Stomach (tissue), 9 donors: ENCODE measurements around the gene PNRC2. TPM values are rescaled to one million over a fixed set of nuclear protein-coding genes. Genes with fewer than 3 reads are reported as not detected.
A peak's percentile ranks its signal among the peaks of the same experiment; 100 is the strongest.
"Not testable (repeated sequence)": the region's sequence is repeated elsewhere in the genome, so short reads cannot be mapped to it uniquely, and the experiment has no call there.

ENCODE experiments used
- DNase-seq, 2 donors: peaks; one replicate each; pipeline versions ENCODE4 v3.0.0 to v3.0.0-alpha.2; 2013 to 2019
- H3K27ac ChIP-seq, 5 donors: fragments of 200-600 bp in 4 of 5; sonication (generic) in 4 of 5; one replicate each; pipeline ENCODE4 v1.5.1; 2013 to 2019; ENCODE audit warnings: mild to moderate bottlenecking in 1 of 5, moderate library complexity in 1 of 5
- H3K27me3 ChIP-seq, 3 donors: fragments of 200-600 bp; sonication (generic); one replicate each; pipeline ENCODE4 v1.5.1; 2017 to 2019; ENCODE audit warnings: mixed run types in 1 of 3
- H3K36me3 ChIP-seq, 4 donors: fragments of 200-600 bp; sonication (generic); 1 replicate in 3 of 4; 2 replicates in 1 of 4; pipeline ENCODE4 v1.5.1; 2016 to 2019
- H3K4me1 ChIP-seq, 4 donors: fragments of 200-600 bp; sonication (generic); one replicate each; pipeline ENCODE4 v1.5.1; 2016 to 2019
- H3K4me3 ChIP-seq, 4 donors: fragments of 200-600 bp; sonication (generic) in 3 of 4; one replicate each; pipeline ENCODE4 v1.5.1; 2016 to 2019; ENCODE audit warnings: mild to moderate bottlenecking in 1 of 4
- H3K9me3 ChIP-seq, 4 donors: fragments of 200-600 bp; sonication (generic); one replicate each; pipeline ENCODE4 v1.5.1; 2016 to 2019
- CTCF ChIP-seq, 7 experiments: fragments of 450-650 bp in 4 of 7; fragments of 200-600 bp in 3 of 7; sonication (generic) in 3 of 7; IDR thresholded peaks; one replicate each; pipeline ENCODE4 v1.5.1; 2016 to 2019; ENCODE audit warnings: antibody characterized with exemption in 7 of 7, control low read depth in 2 of 7, mild to moderate bottlenecking in 1 of 7
- EP300 ChIP-seq: sonication (generic); formaldehyde crosslinking; IDR thresholded peaks from one replicate; pipeline ENCODE4 v1.6.1; 2017; ENCODE audit warnings: antibody characterized with exemption
- POLR2A ChIP-seq, 4 donors: fragments of 450-650 bp; IDR thresholded peaks; one replicate each; pipeline ENCODE4 v1.6.1; 2016; ENCODE audit warnings: antibody characterized with exemption in 4 of 4, control low read depth in 2 of 4, mild to moderate bottlenecking in 1 of 4, moderate library complexity in 1 of 4
- POLR2AphosphoS5 ChIP-seq, 3 donors: sonication (generic); formaldehyde crosslinking; IDR thresholded peaks; one replicate each; pipeline ENCODE4 v1.6.1; 2016; ENCODE audit warnings: antibody characterized with exemption in 3 of 3
- WGBS, 5 donors: extraction: QIAGEN DNeasy Blood & Tissue Kit in 3 of 5; methylation state at CpG; one replicate each; pipeline versions ENCODE4 v1.1.5 to v1.1.7; 2013 to 2018; 5-methylcytosine and 5-hydroxymethylcytosine counted together
- intact Hi-C: fragments of 100-400 bp; cut with DNase I; formaldehyde crosslinking; loops from one replicate; pipeline ENCODE4 v1.15.1; 2023; ENCODE audit warnings: low total_unique reads
- polyA plus RNA-seq, 3 donors: library from polyadenylated mRNA; stranded (reverse); fragments of 200-250 nt; gene quantifications; one replicate each; pipeline ENCODE4 v1.2.3, GENCODE V29; 2013
- small RNA-seq, 4 donors: library from RNA; depleted of rRNA; stranded (forward); fragments of <200 nt; gene quantifications; one replicate each; pipeline ENCODE3, GENCODE V24; 2016
- total RNA-seq, 5 donors: library from RNA; depleted of rRNA; stranded (reverse); fragments of >200 nt; gene quantifications; one replicate each; pipeline versions ENCODE4 v1.1.0 to v1.2.3, GENCODE V29; 2014 to 2016
- donor health status: healthy with polysubstance abuse.
- donor health status: Bipolar disorder and iron deficiency.
- donor health status: healthy.

PNRC2 gene
- total and polyA plus RNA-seq, 8 donors, result 38.5 to 181 (median 67.4) TPM

- Histone ChIP-seq H3K27ac (no peak overlapping the region), H3K4me1 (peaks cover 0 to 22% (median 12%) of the 10 kb centered on the region in 4 donors), H3K4me3 (no peak overlapping the region), H3K36me3 (no peaks in the 10 kb centered on the region), H3K9me3 (no peaks in the 10 kb centered on the region), H3K27me3 (no peaks in the 10 kb centered on the region)
- WGBS, 5 donors, result 75 to 92% (median 91%) methylated on average over 1 of the region's 1 CpG
- DNase-seq, result peak in 1 of 2 donors; percentile 53
- TF ChIP-seq POLR2A (IDR thresholded peaks at IDR 0.05), result no peak
- TF ChIP-seq POLR2AphosphoS5 (IDR thresholded peaks at IDR 0.05), result no peak
- no peak for TF ChIP-seq EP300
- no peak for TF ChIP-seq CTCF (IDR thresholded peaks at IDR 0.05)
- intact Hi-C loops, result no loop called here
Observed at GRCh38 chr1:24009406-24009805, 49.8 kb downstream of the PNRC2 start.

GRCh38 chr1:24010650-24011049, 51.0 kb downstream of the PNRC2 start:
- peaks cover 4 to 31% (median 17%) of the 10 kb centered on the region in 4 donors for H3K4me1 ChIP-seq

GRCh38 chr1:24012878-24013277, 53.2 kb downstream of the PNRC2 start:
- H3K27me3 ChIP-seq, H3K9me3 ChIP-seq, H3K36me3 ChIP-seq, DNase-seq, intact Hi-C loops, H3K4me3 ChIP-seq: not testable (repeated sequence)
- Histone ChIP-seq H3K27ac (peak overlapping the region in 1 of 5 donors; percentile 42), H3K4me1 (peaks cover 4 to 50% (median 32%) of the 10 kb centered on the region in 4 donors)
- WGBS, 5 donors, result 95 to 97% (median 96%) methylated on average over 8 of the region's 8 CpGs

More at GRCh38 chr1:24010650-24011049, 51.0 kb downstream of the PNRC2 start:
- TF ChIP-seq POLR2AphosphoS5 (IDR thresholded peaks at IDR 0.05) (no peak), CTCF (IDR thresholded peaks at IDR 0.05) (no peak), EP300 (no peak), POLR2A (IDR thresholded peaks at IDR 0.05) (no peak)
- DNase-seq, result peak in 1 of 2 donors; percentile 34
- no peaks in the 10 kb centered on the region for H3K27me3 ChIP-seq
- H3K9me3 ChIP-seq, result no peaks in the 10 kb centered on the region
- peak overlapping the region; percentile 48 to 75 (median 58) for H3K27ac ChIP-seq
- WGBS, 5 donors, result 13 to 64% (median 28%) methylated on average over 3 to 5 of the region's 5 CpGs
- H3K36me3 ChIP-seq, result no peaks in the 10 kb centered on the region
- intact Hi-C loops, result no loop called here
- H3K4me3 ChIP-seq, result no peak overlapping the region

Small RNAs within 50 kb of the gene (small RNA-seq; reads per million reads assigned to genes)
- gene MIR378F, result 0 reads per million in 4 donors

Other genes with a start within 250 kb of the PNRC2 start
- 10 to 100 TPM in 4 of 5 donors, 1 to 10 TPM in 1; 7.2 to 54.0 (median 32.5) TPM for gene ELOA, start 216.4 kb upstream of the PNRC2 start, total RNA-seq
- 10 to 100 TPM; 19.1 to 28.1 (median 22.6) TPM for gene ELOA, start 216.4 kb upstream of the PNRC2 start, polyA plus RNA-seq
- gene PITHD1, start 181.4 kb upstream of the PNRC2 start, total RNA-seq, result 10 to 100 TPM; 18.1 to 62.0 (median 34.5) TPM
- gene PITHD1, start 181.4 kb upstream of the PNRC2 start, polyA plus RNA-seq, result 10 to 100 TPM; 35.2 to 52.1 (median 47.5) TPM
- gene LYPLA2, start 168.7 kb upstream of the PNRC2 start, total RNA-seq, result 10 to 100 TPM; 29.0 to 84.6 (median 36.2) TPM
- 10 to 100 TPM; 61.1 to 85.2 (median 67.6) TPM for gene LYPLA2, start 168.7 kb upstream of the PNRC2 start, polyA plus RNA-seq
- gene GALE, start 159.1 kb upstream of the PNRC2 start, total RNA-seq, result 100 to 1,000 TPM in 3 of 5 donors, 10 to 100 TPM in 2; 34.4 to 401 (median 134) TPM
- gene GALE, start 159.1 kb upstream of the PNRC2 start, polyA plus RNA-seq, result 100 to 1,000 TPM; 107 to 443 (median 165) TPM
- 10 to 100 TPM in 4 of 5 donors, not detected in 1; 20.1 to 52.7 (median 36.7) TPM for gene HMGCL, start 134.4 kb upstream of the PNRC2 start, total RNA-seq
- 10 to 100 TPM; 39.8 to 71.0 (median 46.1) TPM for gene HMGCL, start 134.4 kb upstream of the PNRC2 start, polyA plus RNA-seq
- gene FUCA1, start 91.5 kb upstream of the PNRC2 start, total RNA-seq, result 10 to 100 TPM in 3 of 5 donors, 1 to 10 TPM in 2; 4.1 to 80.0 (median 29.0) TPM
- gene FUCA1, start 91.5 kb upstream of the PNRC2 start, polyA plus RNA-seq, result 10 to 100 TPM; 12.4 to 27.3 (median 18.6) TPM
- under 1 TPM in 1 of 5 donors, not detected in 4; 0.18 TPM for gene CNR2, start 46.5 kb upstream of the PNRC2 start, total RNA-seq
- gene CNR2, start 46.5 kb upstream of the PNRC2 start, polyA plus RNA-seq, result under 1 TPM in 1 of 3 donors, not detected in 2; 0.23 TPM
- 100 to 1,000 TPM in 4 of 5 donors, 10 to 100 TPM in 1; 60.7 to 285 (median 136) TPM for gene SRSF10, start 20.5 kb downstream of the PNRC2 start, total RNA-seq
- 10 to 100 TPM; 41.7 to 54.9 (median 43.3) TPM for gene SRSF10, start 20.5 kb downstream of the PNRC2 start, polyA plus RNA-seq
- gene MYOM3, start 152.3 kb downstream of the PNRC2 start, total RNA-seq, result 1 to 10 TPM in 2 of 5 donors, under 1 TPM in 2, not detected in 1; 0.14 to 1.8 (median 1.1) TPM
- under 1 TPM; 0.12 to 0.18 (median 0.15) TPM for gene MYOM3, start 152.3 kb downstream of the PNRC2 start, polyA plus RNA-seq
- 1 to 10 TPM in 3 of 5 donors, under 1 TPM in 1, not detected in 1; 0.43 to 4.1 (median 2.0) TPM for gene IL22RA1, start 183.3 kb downstream of the PNRC2 start, total RNA-seq
- 1 to 10 TPM; 1.2 to 2.1 (median 1.4) TPM for gene IL22RA1, start 183.3 kb downstream of the PNRC2 start, polyA plus RNA-seq
- gene IFNLR1, start 227.5 kb downstream of the PNRC2 start, total RNA-seq, result 1 to 10 TPM in 3 of 5 donors, under 1 TPM in 1, not detected in 1; 0.45 to 6.1 (median 4.2) TPM
- 1 to 10 TPM in 1 of 3 donors, under 1 TPM in 2; 0.31 to 1.1 (median 0.87) TPM for gene IFNLR1, start 227.5 kb downstream of the PNRC2 start, polyA plus RNA-seq